Bone marrow (tissue), 2 donors: ENCODE measurements around the gene RHEBL1.

ENCODE experiments used
- DNase-seq, 2 donors: peaks; one replicate each; lab custom pipeline; 2025; lab: John Stamatoyannopoulos, UW

The RHEBL1 gene, protein sequence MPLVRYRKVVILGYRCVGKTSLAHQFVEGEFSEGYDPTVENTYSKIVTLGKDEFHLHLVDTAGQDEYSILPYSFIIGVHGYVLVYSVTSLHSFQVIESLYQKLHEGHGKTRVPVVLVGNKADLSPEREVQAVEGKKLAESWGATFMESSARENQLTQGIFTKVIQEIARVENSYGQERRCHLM

DNA sequence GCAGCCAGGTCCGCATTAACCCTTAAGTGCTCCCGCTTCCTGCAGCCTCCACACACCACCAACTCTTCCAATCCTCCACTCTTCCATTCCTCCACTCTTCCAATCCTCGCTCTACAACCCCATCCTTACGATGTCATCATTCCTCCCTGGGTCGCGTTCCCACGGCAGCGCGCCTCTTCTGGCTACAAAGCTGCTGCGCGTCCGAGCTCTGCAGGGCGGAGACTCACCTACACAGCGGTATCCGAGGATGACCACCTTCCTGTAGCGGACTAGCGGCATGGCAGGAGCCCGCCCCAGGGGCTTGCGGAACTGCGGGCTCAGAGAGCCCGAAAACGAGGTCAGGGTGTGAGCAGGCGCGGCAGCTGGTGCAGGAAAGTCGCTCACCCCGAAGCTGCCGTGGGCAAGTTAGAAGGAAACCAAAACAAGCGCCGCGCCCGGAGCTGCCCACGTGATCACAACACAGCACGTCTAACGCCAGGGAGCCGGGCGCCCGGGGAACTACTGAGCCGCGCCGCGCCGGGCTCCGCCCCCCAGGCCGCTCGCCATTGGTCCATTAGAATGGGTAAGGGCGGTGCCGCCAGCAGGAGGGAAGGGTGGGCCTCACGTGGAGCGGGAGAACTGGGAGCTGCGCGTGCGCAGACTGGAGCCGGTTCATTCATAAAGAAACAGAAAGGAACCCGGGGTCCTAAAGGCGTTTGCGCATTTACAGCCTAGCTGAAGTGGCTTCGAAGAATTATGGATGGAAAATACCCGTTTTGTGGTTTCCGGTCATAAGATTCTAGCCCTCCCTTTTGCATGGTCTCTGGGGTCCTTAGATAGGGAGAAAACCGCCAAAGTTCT, at the start of gene RHEBL1:
RHEBL1 (minus strand) TSS at position 473 of the 840 bp plus-strand sequence; CDS start at position 279, 194 bp downstream.
- DNase-seq: peak; percentile 92 to 98

DNA sequence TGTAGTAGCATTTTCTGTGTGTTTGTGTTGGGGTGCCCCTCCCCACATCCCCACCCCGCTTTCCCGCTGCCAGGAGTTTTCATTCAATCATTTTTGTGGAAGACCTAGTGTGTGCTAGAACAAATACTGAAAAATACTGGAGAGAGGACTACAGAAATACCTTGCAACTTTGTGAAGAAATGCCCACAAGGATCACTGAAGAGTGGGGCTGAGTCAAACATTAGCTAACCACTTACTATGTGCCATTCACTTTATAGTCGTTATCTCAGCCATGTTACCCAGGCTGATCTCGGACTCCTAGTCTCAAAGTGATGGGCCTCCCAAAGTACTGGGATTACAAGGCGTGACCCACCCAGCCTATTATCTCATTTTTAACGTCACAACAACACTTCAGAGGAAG, 41.4 kb upstream of the RHEBL1 start:
- DNase-seq: no peak

DNA sequence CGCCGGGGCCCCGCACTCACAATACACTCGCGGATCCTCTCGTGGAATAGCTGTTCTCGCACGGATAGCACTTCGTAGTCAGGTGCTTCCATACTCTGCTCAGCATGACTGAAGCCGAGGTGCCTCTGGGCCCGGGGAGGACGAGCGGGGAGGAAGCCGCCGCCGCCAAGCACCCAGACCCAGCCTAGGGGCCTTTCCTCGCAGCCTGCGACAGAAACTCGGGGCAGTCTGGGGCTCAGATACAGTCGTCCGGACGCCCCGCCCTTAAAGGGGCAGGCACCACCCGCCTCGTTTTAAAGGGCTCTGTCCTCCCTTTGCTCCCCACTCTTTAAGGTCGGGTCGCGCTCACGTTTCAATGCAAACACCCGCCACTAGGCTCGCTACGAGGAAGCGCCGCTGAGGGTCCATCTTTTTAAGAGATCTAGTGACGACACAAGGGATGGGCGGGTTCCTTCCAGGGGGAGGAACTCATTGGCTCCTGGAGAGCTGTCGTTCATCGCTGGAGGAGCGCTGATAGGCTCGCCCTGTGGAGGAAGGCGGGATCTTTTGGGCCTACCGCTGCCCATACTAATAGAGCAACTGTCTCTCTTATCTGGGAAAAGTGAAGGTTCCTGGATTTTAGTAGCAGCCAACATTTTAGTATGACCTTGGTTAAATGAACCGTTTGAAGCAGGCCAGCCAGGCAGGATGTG, 40.8 kb upstream of the RHEBL1 start, which contains the start of gene LMBR1L:
LMBR1L (minus strand) TSS at position 384 of the 692 bp plus-strand sequence; CDS start at position 92, 292 bp downstream.
- DNase-seq: peak; percentile 75 to 98

DNA sequence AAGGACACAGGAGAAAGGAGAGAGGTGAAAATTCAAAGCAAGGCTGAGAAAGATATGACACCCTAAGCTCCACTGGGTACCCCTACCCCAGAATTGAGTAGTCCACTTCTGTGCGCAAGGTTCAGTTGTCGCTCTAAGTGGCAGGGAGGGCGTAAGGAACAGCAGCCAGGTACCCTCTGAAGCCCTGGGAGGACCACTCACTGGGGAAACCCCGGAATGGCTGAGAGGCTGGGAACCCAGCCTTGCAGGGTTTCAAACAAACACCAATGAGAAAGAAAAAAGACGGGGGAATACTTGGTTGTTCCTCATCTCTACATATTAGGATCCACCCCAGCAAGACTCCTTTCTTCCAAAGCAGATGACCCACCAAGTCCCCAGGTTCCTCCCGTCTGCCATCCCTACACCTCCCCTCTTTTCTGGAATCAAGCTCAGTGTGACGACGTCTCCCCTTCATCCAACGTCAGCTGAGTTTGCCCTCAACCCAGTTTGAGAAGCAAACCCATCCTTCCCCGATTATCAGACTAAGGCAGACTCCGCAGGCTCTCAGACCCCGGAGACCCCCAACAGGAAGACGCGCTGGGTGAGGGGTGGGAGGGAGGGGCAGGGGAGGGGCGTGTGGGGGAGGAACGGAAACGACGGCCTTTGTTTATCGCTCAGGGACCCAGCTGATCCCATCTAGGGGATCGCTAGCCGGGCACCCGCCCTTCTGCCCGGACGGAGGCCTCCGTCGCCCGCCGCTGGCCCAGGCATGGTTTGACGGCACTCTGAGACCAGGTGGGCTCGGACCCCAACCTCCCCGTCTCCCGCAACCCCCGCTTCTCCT, 40.1 kb upstream of the RHEBL1 start:
- no peak for DNase-seq

DNA sequence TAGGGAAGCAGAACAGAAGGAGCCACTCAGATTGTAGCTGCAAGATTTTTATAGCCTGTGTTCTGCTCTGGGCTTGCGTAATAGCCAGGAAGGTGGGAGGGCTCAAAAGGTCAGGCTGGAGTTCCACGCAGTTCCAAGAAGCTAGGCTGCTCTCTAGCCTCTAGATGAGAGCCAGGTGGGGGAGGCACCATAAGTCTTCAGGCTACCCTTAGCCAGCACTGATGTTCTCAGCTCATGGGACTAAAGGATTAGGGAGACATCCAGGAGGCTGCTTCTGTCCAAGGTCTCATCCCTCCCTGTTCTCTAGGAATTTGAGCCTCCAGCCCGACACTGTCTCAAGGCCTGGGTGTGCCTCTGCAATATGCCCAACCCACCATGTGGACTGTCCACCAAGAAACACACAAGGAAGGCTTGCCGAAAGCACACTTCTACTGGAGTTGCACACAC, 39.2 kb upstream of the RHEBL1 start:
- peak in 1 of 2 donors; percentile 35 for DNase-seq

DNA sequence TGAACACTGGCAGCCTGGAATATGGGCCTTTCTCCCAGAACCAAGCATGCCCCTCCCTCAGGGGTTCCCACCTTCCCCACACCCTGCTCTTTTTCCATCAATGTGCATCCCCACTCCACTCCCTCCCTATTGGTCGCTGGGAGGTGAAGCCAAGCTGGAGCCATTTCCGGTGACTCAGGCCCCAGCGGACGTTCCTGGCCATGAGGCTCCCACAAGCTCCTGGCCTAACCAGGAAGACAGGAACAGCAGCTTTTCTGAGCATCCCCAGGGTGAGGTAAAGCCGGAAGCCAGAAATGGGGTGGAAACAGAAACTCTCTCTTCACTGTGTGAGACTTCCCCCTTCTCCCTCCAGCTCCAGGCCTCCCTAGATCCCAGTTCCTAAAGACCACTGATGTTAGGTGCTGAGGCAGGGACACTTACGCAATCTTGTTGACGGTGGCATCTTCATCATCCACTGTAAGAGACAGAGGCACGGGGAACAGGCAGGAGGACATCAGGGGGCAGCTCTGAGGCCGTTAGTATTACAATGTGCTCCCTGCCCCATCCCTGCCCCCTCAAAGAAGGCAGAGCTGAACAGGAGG, 35.8 kb upstream of the RHEBL1 start:
- no peak for DNase-seq

DNA sequence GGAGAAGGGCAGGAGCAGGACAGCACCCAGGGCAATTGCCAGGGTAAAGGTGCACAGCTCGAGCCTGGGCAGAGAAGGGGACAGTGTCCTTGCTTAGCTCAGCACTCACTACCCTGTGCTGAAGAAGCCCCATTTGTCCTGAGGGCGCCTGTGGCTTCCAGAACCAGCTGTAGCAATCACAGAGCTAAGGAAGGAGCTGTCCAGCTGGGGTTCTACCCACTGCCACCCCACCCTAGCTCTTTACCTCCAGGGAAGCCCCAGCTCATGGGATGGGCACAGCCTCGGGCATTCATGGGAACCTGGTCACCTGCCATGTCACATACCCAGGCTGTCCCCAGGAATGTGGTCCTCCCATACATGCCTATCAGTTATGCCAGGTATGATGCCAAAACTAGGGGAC, 35.0 kb upstream of the RHEBL1 start:
- no peak for DNase-seq

DNA sequence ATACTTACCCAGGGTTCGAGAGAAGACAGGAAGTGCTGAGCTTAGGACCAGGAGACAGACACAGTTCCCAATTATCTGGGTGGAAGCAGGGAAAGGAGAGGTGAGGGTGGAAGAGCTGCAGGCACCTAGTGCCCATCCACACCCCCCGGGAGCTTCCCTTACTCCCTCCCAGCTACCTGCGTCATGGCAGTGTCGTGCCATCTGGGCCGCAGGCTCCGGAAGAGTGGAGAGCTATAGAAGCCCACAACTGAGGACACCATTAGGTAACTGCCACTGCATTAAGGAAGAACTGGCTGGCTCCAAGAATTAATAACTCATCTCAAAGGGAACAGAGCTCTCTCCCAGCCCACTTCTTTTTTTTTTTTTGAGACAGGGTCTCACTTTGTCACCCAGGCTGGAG, 30.6 kb upstream of the RHEBL1 start:
- no peak for DNase-seq

DNA sequence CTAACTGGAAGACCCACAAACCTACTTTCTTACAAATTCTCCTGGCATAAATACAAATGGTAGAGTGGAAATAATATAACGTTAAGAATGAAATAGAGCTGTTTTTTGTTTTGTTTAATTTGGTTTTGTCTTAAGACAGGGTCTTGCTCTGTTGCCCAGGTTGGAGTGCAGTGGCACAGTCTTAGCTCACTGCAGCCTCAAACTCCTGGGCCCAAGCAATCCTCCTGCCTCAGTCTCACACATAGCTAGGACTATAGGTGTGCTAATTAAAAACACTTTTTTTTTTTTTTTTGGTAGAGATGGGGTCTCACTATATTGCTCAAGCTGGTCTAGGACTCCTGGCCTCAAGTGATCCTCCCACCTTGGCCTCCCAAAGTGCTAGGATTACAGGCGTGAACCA, 28.9 kb upstream of the RHEBL1 start:
- no peak for DNase-seq

DNA sequence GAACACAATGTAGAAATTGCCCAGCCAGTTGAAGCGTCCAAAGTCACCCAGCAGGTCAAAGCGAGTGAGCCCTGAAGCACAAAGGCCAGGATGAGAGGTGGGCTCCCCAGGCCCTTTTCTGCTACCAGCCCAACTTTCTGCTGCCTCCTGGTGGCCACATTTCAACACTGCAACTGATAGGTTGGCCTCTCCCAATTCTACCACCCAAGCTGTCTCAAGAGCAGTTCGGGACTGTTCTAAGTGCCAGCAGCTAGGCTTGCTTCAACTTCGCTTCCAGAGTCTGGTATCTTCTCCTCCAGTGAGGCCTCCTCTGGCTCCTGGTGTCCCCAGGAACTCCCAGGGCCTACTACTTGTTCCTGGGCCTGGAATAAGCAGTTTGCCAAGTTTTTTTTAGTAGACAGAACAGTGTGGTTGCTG, 28.3 kb upstream of the RHEBL1 start:
- peak; percentile 12 to 45 for DNase-seq

DNA sequence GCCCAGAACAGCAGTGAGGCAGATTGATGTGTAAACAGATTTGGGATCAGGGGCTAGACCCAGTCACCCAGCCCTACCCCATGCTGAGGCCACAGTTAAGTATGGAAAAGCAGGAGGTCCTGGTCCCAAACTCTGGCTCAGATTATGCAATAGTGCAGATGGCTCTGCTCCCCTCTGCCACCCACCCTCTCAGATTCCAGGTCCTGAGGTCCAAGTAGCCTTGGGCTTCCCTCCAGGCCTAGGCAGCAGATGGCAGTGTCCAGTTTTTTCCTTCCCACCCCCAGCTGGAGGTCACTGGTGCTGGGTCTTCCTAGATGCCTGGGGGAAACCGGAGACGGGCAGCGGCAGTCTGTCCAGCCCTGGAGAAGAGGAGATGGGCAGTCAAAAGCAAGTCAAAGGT, 27.6 kb upstream of the RHEBL1 start:
- DNase-seq: no peak

DNA sequence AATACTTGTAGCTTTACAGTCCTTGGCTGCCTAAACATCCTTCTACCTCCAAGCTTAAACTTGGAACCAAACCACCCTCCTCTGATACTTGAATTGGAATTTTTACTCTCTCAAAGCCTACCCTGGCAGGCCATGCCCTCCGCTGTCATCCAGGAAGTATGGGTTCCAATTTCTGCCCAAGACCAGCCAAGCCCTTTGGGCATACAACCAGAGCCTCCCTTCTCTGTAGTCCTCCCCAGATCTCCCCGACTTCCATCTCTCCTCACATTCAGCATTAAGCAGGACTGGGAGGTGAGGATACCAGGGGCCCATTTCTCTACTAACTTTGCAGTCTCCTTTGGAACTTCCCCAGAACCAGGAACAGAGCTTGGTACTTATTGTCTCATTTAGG, 25.2 kb upstream of the RHEBL1 start:
- DNase-seq: no peak

DNA sequence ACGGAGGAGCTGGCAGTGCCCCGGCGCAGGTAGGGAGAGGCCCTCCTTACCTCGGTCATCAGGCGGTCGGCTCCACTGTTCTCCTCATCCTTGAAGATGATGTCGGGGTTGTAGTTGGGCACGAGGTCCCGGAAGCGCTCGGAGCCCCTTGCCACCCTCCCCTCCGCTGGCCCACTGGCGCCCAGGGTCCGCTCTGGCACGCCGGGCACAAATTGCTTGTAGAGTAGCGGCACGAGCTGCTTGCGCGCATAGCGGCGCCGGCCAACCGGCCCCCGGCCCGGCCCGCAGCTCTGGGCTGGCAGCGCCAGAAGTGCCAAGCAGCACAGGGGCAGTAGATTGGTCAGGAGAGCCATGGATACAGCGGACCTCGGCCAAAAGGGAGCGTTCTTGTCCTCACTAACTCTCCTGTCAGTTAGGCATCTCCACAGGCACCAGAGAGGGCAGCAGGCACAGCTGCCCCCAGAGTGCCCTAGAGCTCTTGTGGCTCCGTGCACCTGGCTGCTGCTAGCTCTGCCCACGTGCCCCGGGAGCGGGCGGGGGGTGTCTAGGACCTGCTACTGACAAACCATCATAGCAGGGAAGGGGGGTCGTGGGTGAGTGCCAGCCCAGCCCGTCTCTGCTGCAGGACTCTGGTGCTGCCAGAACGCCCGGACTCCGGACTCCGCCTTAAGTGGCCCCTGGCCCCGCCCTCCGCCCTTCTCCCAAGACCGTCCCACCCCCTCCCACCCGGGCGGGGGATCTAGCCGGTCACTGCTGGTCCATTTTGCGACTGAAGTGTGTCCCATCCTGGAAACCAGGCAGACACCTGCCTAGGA, 24.6 kb upstream of the RHEBL1 start, which contains the start of gene DHH:
DHH (minus strand) TSS at position 642 of the 815 bp plus-strand sequence; CDS start at position 353, 289 bp downstream.
- no peak for DNase-seq

DNA sequence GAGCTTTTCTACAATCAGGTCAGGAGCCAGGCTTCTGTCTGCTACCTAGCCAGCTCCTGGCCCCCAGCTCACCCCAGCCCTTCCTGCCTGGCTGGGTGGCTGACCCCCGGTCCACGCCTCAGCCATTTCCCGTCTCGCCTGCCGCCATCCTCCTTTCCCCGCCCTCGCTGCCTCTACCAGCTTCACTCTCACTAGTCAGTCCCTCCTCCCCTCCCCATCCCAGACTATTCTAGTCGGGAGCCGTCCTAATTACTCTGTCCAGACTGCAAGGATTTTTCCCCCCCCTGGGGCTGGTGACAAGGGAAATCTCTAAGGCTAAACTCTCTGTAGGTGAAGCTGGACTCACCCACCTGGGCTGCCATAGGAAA, 24.0 kb upstream of the RHEBL1 start:
- DNase-seq: no peak

DNA sequence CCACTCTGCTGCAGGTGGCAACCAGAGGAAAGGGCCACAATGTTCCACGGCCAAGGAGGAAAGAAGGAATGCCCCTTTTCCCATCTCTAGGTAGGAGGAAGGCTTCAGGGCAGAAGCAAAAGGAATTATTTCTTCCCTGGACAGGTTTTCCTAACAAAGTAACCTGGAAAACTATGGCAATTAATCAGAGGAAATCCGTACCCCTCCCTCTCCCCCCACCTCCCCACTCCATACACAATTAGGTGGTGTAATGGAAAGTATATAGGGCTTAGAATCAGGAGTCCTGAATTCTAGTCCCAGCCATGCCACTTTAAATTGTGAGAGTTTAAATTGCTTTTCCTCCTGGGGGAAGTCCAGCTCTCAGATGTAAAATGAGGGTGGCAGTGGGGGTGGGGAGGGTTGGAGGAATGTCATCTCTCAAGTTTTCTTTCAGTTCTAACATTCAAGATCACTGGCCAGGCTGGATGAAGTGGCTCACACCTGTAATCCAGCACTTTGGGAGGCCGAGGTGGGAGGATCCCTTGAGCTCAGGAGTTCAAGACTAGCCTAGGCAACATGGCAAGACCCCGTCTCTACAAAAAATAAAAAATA, 23.1 kb upstream of the RHEBL1 start:
- no peak for DNase-seq

DNA sequence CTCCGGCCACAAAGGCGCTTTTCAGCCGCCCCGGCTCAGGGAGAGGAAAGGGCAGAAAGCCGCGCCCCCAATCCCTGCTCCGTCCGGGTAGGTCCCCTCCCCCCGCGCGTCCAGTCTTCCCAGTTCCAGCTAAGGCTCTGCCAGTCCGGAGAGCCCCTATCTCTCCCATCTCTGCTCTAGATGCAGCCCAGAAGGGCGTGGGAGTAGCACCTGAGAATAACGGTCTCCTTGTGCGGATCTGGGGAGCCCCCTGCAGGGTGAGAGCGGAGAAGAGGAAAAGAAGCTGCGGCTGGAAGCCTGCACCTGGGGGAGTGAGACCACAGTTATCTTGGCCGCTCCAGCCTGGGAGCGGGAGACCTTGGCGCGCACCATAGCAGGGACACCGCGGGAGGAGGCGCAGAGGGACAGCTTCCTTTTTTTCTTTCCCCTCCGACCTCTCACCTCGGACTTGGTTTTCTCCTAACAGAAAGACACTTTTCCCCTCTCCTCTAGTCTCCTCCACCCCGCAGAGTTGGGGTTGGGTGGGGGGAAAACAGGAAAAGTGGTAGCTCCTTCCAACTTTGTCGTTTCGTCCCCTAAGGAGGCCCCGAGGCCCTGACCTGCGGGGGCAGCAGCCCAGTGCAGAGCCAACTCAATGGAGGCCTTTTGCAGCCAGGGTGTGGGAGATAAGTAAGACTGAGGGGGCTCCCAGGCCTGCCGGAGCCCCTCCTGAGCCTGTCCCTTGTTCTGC, 22.5 kb upstream of the RHEBL1 start:
- no peak for DNase-seq

DNA sequence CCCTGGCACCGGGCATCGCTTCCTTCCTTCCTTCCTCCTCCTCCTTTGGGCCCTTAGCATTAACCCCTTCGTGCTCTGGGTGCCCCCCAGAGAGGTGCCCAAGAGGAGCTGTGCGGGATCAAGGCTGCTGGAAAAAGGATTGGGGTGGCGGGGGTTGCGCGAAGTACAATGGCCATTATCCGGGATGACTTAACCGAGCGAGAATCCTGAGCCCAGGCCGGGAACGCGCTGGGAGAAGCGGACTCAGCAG, 22.0 kb upstream of the RHEBL1 start:
- DNase-seq: no peak

DNA sequence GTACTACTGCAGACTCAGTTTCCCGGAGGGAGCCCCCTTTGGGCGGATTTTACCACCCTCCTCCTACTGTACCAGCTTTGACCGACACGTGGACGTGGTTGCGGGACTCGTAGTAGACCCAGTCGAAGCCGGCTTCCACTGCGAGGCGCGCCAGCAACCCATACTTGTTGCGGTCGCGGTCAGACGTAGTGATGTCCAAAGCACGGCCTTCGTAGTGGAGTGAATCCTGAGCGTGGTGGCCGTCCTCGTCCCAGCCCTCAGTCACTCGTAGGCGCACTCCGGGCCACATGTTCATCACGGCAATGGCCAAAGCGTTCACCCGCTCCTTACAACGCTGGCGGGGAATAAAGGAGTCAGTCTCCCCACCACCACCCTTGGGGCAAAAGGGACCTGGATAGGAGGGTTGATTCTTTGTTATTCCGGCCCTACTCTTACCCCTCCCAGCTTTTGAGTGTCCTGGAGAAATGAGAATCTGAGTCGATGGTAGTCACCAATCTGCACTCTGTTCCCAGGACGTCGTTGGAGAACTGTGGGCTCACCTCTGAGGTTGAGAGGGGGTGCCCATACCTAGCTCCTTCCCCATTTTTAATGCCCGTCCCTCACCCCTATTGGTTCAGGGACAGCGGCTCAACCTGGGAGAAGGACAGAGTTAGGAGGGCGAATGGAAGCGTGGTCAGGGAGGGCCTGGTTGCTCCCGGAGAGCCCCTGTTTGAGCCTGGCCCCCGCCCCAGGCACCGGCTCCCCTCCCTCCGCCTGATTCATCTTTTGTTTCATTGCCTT, 21.5 kb upstream of the RHEBL1 start:
- DNase-seq: no peak
